B cell (primary cell): ENCODE data around the gene PDZD2. TPM values are rescaled to one million over a fixed set of nuclear protein-coding genes. Genes with fewer than 3 reads are reported as not detected.

ENCODE experiments used
- ATAC-seq: fragments of 200-7000 bp; cut with Tn5 transposase; one replicate; pipeline ENCODE4 v1.10.0; 2021; ENCODE audit warnings: low read depth, mild to moderate bottlenecking, moderate number of reproducible peaks, moderate library complexity
- CTCF ChIA-PET: fragments of 350-600 bp; sonication (Branson Sonifier 250); formaldehyde crosslinking; loops from one replicate; lab custom pipeline; 2021; ENCODE audit warnings: antibody characterized with exemption, inconsistent platforms; lab: Charles Lee
- POLR2A ChIA-PET: fragments of 350-600 bp; sonication (Branson Sonifier 250); formaldehyde crosslinking; loops from one replicate; lab custom pipeline; 2021; ENCODE audit warnings: antibody characterized with exemption; lab: Charles Lee
- DNase-seq: peaks from one replicate; pipeline ENCODE4 v3.0.0; 2013
- H2AFZ ChIP-seq: 2 replicates; pipeline ENCODE4 v1.6.1; 2012; ENCODE audit warnings: mild to moderate bottlenecking, low read depth, low read length; ENCODE audit not compliant: insufficient read depth, poor library complexity, severe bottlenecking
- H3K27ac ChIP-seq, 2 donors: 1 replicate in 1 of 2; 2 replicates in 1 of 2; pipeline ENCODE4 v1.5.1; 2012 to 2013; ENCODE audit warnings: low read length in 2 of 2, mild to moderate bottlenecking in 2 of 2, moderate library complexity in 1 of 2
- H3K27me3 ChIP-seq, 4 experiments: fragments of 200-600 bp in 1 of 4; sonication (generic) in 1 of 4; replicated peaks in 1 of 4; 1 replicate in 2 of 4; 2 replicates in 2 of 4; pipeline versions ENCODE4 v1.6.1 to v1.7.0; 2013 to 2016; ENCODE audit warnings: low read length in 3 of 4, mild to moderate bottlenecking in 2 of 4, mixed read lengths in 1 of 4, moderate library complexity in 1 of 4; ENCODE audit not compliant: insufficient read depth in 4 of 4, control insufficient read depth in 3 of 4; ENCODE audit errors: control extremely low read depth in 1 of 4
- H3K36me3 ChIP-seq, 2 experiments: replicated peaks in 1 of 2; 1 replicate in 1 of 2; 2 replicates in 1 of 2; pipeline versions ENCODE4 v1.6.1 to v1.7.1; 2013; ENCODE audit warnings: low read length in 1 of 2; ENCODE audit not compliant: insufficient read depth in 2 of 2, control insufficient read depth in 1 of 2; ENCODE audit errors: control extremely low read depth in 1 of 2, extremely low read depth in 1 of 2
- H3K4me1 ChIP-seq, 2 donors: fragments of 200-600 bp in 1 of 2; sonication (generic) in 1 of 2; 1 replicate in 1 of 2; 2 replicates in 1 of 2; pipeline versions ENCODE4 v1.5.1 to v1.6.1; 2013 to 2017; ENCODE audit warnings: low read length in 2 of 2; ENCODE audit not compliant: control insufficient read depth in 2 of 2, insufficient read depth in 2 of 2
- H3K4me2 ChIP-seq: replicated peaks from 2 replicates; pipeline ENCODE3; 2012; ENCODE audit warnings: mild to moderate bottlenecking, low read depth, low read length; ENCODE audit not compliant: poor library complexity, severe bottlenecking
- H3K4me3 ChIP-seq, 5 experiments: fragments of 200-600 bp in 1 of 5; sonication (generic) in 1 of 5; 1 replicate in 3 of 5; 2 replicates in 2 of 5; pipeline versions ENCODE4 v1.5.1 to v1.7.0; 2011 to 2016; ENCODE audit warnings: low read length in 4 of 5, mild to moderate bottlenecking in 4 of 5, low read depth in 2 of 5, control low read depth in 1 of 5, moderate library complexity in 1 of 5; ENCODE audit not compliant: insufficient read depth in 1 of 5; ENCODE audit errors: control extremely low read depth in 1 of 5, extremely low read depth in 1 of 5
- H3K79me2 ChIP-seq: fragments of 200-600 bp; sonication (generic); one replicate; pipeline ENCODE4 v1.6.0; 2016; ENCODE audit warnings: low read length; ENCODE audit not compliant: control insufficient read depth, insufficient read depth
- H3K9ac ChIP-seq: fragments of 200-600 bp; sonication (generic); 2 replicates; pipeline ENCODE4 v1.6.1; 2017; ENCODE audit warnings: mild to moderate bottlenecking, low read length, moderate library complexity
- H3K9me3 ChIP-seq, 3 donors: one replicate each; pipeline versions ENCODE4 v1.6.1 to v1.7.1; 2013; ENCODE audit warnings: low read length in 2 of 3; ENCODE audit not compliant: control insufficient read depth in 2 of 3, insufficient read depth in 1 of 3; ENCODE audit errors: control extremely low read depth in 1 of 3
- H4K20me1 ChIP-seq: 2 replicates; pipeline ENCODE4 v1.6.0; 2012; ENCODE audit warnings: mild to moderate bottlenecking, low read length; ENCODE audit not compliant: insufficient read depth, control insufficient read depth, poor library complexity, severe bottlenecking
- H3K27ac Mint-ChIP-seq: one replicate; pipeline ENCODE4 v1.8.0; 2021; ENCODE audit warnings: mixed read lengths
- H3K27me3 Mint-ChIP-seq: one replicate; pipeline ENCODE4 v1.8.0; 2021; ENCODE audit warnings: mixed read lengths
- H3K4me1 Mint-ChIP-seq: one replicate; pipeline ENCODE4 v1.8.0; 2021; ENCODE audit warnings: mixed read lengths
- H3K4me3 Mint-ChIP-seq: one replicate; pipeline ENCODE4 v1.8.0; 2021; ENCODE audit warnings: mixed read lengths
- H3K9me3 Mint-ChIP-seq: one replicate; pipeline ENCODE4 v1.8.0; 2022; ENCODE audit warnings: mixed read lengths; ENCODE audit not compliant: insufficient read depth
- EZH2 ChIP-seq: IDR thresholded peaks from 2 replicates; pipeline ENCODE4 v1.6.1; 2012; ENCODE audit warnings: borderline replicate concordance, low read depth, mild to moderate bottlenecking, moderate library complexity, low read length; ENCODE audit not compliant: insufficient read depth, poor library complexity, severe bottlenecking
- WGBS: methylation state at CpG from one replicate; pipeline ENCODE4 v1.1.5; 2013; ENCODE audit warnings: missing lambda C conversion rate; ENCODE audit not compliant: insufficient coverage; 5-methylcytosine and 5-hydroxymethylcytosine counted together
- intact Hi-C: fragments of 100-400 bp; cut with micrococcal nuclease; formaldehyde crosslinking; loops from one replicate; pipeline ENCODE4 v1.10.0; 2022
- polyA plus RNA-seq: library from polyadenylated mRNA; depleted of rRNA; stranded (reverse); fragments of >200 nt; gene quantifications from 2 replicates; pipeline ENCODE4 v1.2.3, GENCODE V29; 2012
- total RNA-seq, 2 donors: library from RNA; stranded (reverse); fragments of 120-200 nt in 1 of 2; gene quantifications; 1 replicate in 1 of 2; 2 replicates in 1 of 2; pipeline versions ENCODE4 v1.2.3 to v1.2.4, GENCODE V29; 2013 to 2022
- TF ChIP-seq, protein P1 (sequence below): fragments of 200-600 bp; IDR thresholded peaks from one replicate; pipeline ENCODE4 v1.8.0; 2022; ENCODE audit warnings: antibody characterized with exemption, mild to moderate bottlenecking

Gene PDZD2
- total and polyA plus RNA-seq, 2 donors (not counting 1 experiment from before 2014, with no cell fraction given) = not detected

DNA sequence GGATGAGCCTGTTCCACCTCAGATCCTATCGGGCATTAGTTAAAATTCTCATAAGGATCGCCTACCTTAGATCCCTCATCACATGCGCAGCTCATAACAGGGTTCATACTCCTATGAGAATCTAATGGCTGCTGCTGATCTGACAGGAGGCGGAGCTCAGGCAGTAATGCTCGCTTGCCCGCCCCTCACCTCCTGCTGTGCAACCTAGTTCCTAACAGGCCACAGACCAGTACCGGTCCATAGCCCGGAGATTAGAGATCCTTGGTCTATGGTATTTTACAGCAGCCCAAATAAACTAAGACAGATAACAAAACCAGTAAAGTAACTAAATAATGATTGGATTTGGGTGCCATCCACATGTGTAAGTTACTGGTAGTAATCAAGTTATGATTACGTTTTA, 517.7 kb downstream of the PDZD2 start:
- H3K27ac Mint-ChIP-seq = no peak overlapping the region
- WGBS = 98% methylated on average over 7 of the region's 9 CpGs
- H3K4me1 ChIP-seq = peaks cover 4% of the 10 kb centered on the region in 2 donors
- H3K9me3 Mint-ChIP-seq = no peaks in the 10 kb centered on the region
- peaks cover 29% of the 10 kb centered on the region for H3K4me1 Mint-ChIP-seq
- H3K4me3 Mint-ChIP-seq = no peak overlapping the region
- H3K27me3 Mint-ChIP-seq = no peaks in the 10 kb centered on the region
- H3K9ac ChIP-seq = no peak overlapping the region
- POLR2A ChIA-PET = no interaction called here
- CTCF ChIA-PET = no interaction called here
- no peak overlapping the region for H3K4me2 ChIP-seq
- intact Hi-C loops = no loop called here
- peaks cover 100% of the 10 kb centered on the region for H3K79me2 ChIP-seq
- H3K27ac ChIP-seq = no peak overlapping the region
- peaks cover 80% of the 10 kb centered on the region for H4K20me1 ChIP-seq
- no peak for ATAC-seq
- H3K36me3 ChIP-seq = peaks cover 4 to 5% of the 10 kb centered on the region in 2 experiments
- no peak overlapping the region for H3K4me3 ChIP-seq
- H3K27me3 ChIP-seq = no peaks in the 10 kb centered on the region
- no peaks in the 10 kb centered on the region for H3K9me3 ChIP-seq
- H2AFZ ChIP-seq = no peak overlapping the region
- no peak for TF ChIP-seq EZH2
- TF ChIP-seq, protein P1, sequence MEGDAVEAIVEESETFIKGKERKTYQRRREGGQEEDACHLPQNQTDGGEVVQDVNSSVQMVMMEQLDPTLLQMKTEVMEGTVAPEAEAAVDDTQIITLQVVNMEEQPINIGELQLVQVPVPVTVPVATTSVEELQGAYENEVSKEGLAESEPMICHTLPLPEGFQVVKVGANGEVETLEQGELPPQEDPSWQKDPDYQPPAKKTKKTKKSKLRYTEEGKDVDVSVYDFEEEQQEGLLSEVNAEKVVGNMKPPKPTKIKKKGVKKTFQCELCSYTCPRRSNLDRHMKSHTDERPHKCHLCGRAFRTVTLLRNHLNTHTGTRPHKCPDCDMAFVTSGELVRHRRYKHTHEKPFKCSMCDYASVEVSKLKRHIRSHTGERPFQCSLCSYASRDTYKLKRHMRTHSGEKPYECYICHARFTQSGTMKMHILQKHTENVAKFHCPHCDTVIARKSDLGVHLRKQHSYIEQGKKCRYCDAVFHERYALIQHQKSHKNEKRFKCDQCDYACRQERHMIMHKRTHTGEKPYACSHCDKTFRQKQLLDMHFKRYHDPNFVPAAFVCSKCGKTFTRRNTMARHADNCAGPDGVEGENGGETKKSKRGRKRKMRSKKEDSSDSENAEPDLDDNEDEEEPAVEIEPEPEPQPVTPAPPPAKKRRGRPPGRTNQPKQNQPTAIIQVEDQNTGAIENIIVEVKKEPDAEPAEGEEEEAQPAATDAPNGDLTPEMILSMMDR = no peak
- DNase-seq = no peak

DNA sequence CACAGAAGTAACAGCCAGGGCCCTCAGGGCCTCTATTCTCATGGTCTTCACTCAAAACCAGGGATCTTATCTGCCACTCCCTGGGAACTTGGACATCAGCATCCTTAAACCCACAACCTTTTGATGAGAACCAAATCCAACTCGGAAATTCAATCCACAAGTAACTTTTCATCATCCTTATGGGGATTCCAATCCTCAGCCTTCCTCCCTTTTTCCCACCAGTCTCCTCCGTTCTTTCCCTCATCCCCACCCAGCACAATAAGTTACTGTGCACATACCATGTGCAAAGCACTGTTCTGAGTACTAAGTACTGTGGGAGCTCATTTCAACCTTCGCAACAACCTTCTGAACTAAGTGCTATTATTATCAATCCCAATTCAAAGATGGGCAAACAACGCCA, 518.1 kb downstream of the PDZD2 start:
- H3K79me2 ChIP-seq = peaks cover 99% of the 10 kb centered on the region
- peaks cover 77% of the 10 kb centered on the region for H4K20me1 ChIP-seq
- no peak for TF ChIP-seq EZH2
- TF ChIP-seq, protein P1 = no peak
- intact Hi-C loops = no loop called here
- WGBS = 92% methylated on average over 4 of the region's 4 CpGs
- H3K27ac ChIP-seq = no peak overlapping the region
- ChIA-PET CTCF (no interaction called here), POLR2A (no interaction called here)
- peaks cover 3 to 4% of the 10 kb centered on the region in 2 experiments for H3K36me3 ChIP-seq
- no peak overlapping the region for H3K4me3 Mint-ChIP-seq
- H3K27ac Mint-ChIP-seq = no peak overlapping the region
- no peaks in the 10 kb centered on the region for H3K27me3 Mint-ChIP-seq
- H2AFZ ChIP-seq = no peak overlapping the region
- no peaks in the 10 kb centered on the region for H3K27me3 ChIP-seq
- H3K4me1 Mint-ChIP-seq = peaks cover 25% of the 10 kb centered on the region
- ATAC-seq (no peak), DNase-seq (no peak)
- peaks cover 4% of the 10 kb centered on the region in 2 donors for H3K4me1 ChIP-seq
- H3K4me2 ChIP-seq = no peak overlapping the region
- no peaks in the 10 kb centered on the region for H3K9me3 ChIP-seq
- no peak overlapping the region for H3K4me3 ChIP-seq
- H3K9me3 Mint-ChIP-seq = no peaks in the 10 kb centered on the region
- H3K9ac ChIP-seq = no peak overlapping the region
